CD4-positive, alpha-beta T cell treated with Interferon gamma for 1 hour (primary cell): ENCODE measurements around the gene TSEN54.

Experiments used
- DNase-seq: peaks from one replicate; pipeline ENCODE4 v3.0.0-alpha.2; 2020

The TSEN54 gene

GRCh38 chr17:75488693-75489510 lies 27.4 kb upstream of the TSEN54 start:
- DNase-seq: no peak

GRCh38 chr17:75489511-75489955 lies 26.8 kb upstream of the TSEN54 start:
- no peak for DNase-seq

- DNase-seq: no peak
Observed at GRCh38 chr17:75490173-75490743, 26.1 kb upstream of the TSEN54 start.

DNA sequence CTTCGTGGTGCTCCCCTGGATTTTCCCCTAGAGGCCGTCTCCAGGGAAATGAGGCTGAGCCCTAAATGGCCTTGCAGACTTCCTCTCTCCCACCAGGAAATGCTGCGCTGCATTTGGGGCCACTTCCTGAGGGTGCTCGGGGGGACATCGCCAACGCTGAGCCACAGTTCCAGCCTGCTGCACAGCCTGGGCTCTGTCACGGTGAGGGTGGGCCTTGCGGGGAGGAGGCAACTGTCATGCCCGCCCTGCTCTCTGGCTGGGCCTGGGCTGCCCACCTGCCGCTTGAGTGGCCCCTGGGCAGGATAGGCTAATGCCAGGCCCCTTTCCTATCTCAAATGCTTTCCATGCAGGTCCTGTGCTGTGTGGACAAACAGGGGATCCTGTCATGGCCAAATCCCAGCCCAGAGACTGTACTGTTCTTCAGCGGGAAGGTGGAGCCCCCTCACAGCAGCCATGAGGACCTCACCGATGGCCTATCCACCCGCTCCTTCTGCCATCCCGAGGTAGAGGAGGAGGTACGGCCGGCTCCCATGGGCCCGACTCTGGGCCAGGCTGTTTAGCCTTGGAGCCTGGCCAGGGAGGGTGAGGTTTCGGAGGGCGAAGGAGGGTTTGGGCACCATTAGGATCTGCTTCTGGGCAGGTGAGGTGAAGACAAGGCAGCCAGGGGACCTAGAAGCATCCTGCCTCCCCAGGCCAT lies 25.2 kb upstream of the TSEN54 start:
- DNase-seq: no peak

DNA sequence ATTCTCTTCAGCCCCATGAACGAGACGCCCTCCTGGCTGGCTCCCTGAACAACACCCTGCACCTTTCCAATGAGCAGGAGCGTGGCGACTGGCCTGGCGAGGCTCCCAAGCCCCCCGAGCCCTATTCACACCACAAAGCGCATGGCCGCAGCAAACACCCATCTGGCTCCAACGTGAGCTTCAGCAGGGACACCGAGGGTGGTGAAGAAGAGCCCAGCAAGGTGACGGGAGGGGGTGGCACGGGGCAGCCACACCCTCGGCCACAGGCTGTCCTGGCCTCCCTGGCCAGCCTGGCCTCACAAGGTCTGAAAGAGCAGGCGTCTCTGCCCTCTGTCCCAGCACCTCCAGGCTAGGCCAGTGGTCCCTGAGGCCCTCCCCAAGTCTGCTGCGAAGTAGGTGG lies 24.6 kb upstream of the TSEN54 start:
- no peak for DNase-seq

DNA sequence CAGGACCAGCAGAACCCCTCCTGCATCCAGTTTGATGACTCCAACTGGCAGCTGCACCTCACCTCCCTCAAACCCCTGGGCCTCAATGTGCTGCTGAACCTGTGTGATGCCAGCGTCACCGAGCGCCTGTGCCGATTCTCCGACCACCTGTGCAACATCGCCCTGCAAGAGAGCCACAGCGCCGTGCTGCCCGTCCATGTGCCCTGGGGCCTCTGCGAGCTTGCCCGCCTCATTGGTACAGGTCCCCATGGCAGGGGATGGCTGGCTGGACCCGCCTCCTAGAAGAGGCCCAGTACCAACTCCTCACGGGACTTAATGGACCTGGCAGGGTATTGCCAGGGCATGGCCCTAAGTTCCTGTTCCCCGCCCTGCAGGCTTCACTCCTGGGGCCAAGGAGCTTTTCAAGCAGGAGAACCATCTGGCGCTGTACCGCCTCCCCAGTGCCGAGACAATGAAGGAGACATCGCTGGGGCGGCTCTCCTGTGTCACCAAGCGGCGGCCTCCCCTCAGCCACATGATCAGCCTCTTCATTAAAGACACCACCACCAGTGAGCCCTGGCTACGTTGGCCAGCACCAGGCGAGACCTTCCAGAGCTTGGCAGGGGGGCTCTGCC lies 23.7 kb upstream of the TSEN54 start:
- no peak for DNase-seq

GRCh38 chr17:75493476-75494129 lies 22.7 kb upstream of the TSEN54 start:
- DNase-seq: no peak

DNA sequence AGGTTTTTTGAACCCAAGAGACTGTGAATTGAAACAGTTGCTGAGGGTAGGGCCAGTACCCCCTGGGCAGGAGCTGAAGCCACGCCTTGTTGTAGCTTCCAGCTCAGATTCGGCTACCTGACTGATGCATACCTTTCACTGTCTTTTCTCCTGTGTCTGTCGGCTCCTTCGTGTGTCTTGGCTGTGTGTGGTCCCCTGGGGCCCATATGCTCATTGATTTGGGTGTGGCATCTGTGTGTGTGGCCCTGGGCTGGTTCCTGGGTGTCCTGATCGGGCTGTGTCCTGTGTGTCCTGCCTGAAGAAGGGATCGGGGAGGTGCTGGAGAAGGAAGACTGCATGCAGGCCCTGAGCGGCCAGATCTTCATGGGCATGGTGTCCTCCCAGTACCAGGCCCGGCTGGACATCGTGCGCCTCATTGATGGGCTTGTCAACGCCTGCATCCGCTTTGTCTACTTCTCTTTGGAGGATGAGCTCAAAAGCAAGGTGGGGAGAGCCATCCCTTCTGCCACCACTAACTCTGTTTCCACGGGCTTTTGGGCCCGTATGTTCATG lies 21.9 kb upstream of the TSEN54 start:
- DNase-seq: no peak

- DNase-seq: no peak
Observed at GRCh38 chr17:75496005-75496404, 20.3 kb upstream of the TSEN54 start.

- DNase-seq: no peak
Observed at GRCh38 chr17:75498039-75498725, 18.1 kb upstream of the TSEN54 start.

GRCh38 chr17:75498726-75499213 lies 17.6 kb upstream of the TSEN54 start:
- no peak for DNase-seq

GRCh38 chr17:75499313-75500022 lies 16.9 kb upstream of the TSEN54 start:
- no peak for DNase-seq

GRCh38 chr17:75500419-75501216 lies 15.7 kb upstream of the TSEN54 start:
- no peak for DNase-seq

- DNase-seq: no peak
Observed at GRCh38 chr17:75501378-75502071, 14.8 kb upstream of the TSEN54 start.

GRCh38 chr17:75502072-75502720 lies 14.1 kb upstream of the TSEN54 start:
- no peak for DNase-seq

GRCh38 chr17:75502721-75503329 lies 13.5 kb upstream of the TSEN54 start:
- DNase-seq: no peak

DNA sequence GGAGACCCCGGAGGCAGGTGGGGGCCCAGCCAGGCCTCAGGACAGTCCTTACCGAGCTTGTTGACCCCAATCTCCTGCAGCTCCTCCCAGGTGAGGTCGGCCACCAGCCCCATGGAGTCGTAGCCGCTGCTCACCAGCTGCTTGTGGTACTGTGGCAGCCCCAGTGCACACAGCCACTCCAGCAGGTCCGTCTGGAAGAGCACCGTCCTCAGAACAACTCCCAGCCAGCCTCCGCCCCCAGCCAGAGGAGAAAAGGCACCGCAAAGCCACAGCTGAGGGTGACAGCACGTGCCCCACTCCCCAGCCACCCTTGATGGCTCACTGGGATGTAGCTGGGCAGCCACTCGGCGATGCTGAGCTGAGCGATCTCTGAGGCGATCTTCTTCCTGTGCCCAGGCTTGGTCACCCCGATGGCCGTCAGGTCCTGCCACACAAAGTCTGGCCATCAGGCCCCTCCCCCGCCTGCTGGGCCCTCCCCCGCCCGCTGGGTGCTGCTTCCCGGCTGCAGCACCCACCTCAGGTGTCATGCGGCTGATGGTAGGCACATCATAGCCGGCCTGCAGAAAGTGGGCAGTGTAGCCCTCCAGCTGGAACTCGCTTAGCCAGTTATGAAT lies 12.9 kb upstream of the TSEN54 start:
- no peak for DNase-seq

GRCh38 chr17:75503976-75504346 lies 12.4 kb upstream of the TSEN54 start:
- no peak for DNase-seq
